ENCODE data around the gene RSKR. TPM values are rescaled to one million over a fixed set of nuclear protein-coding genes. Genes with fewer than 3 reads are reported as not detected.

Gene RSKR
- total and polyA plus RNA-seq, 2 donors (not counting 1 experiment from before 2014, with no cell fraction given), result 20.3 to 31.9 TPM

DNA sequence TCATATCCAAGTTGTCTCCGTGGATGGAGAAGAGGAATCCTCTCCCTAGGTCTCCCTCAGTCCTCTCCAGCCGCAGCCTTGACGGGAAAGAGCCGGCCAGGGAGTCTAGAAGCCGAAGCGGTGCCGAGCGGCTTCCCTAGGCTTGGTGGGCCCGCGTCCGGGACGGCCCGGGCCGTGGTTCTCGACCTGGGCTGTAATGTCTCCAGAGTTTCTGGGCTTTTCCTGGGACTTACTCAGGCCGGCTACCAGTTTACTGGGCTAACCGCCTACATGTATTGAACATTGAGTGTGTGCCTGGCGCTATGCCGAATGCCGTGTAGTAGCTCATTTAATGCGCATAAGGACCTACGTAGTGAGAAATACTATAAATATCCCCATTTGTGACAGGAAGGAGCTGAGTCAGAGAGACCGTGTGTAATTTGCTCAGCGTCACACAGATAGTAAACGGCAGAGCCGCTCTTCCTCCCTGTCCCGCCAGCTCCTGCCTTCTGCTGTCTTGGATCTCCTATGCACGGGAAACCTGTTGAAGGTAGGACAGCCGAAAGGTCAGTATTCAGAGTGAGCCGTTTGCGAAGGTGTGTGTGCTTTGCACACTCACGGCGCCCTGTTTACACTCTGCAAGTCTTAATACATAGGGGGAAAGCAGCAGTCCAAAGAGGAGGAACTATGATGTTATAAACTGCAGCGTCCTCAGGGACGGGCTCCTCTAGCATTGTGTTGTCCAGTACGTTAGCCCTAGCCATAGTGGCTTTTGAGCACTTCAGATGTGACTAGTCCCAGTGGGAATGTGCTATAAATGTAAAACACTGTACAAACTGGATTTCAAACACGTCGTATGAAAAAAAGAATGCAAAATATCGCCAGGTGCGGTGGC is 14.4 kb downstream of the RSKR start:
- ChIA-PET POLR2A (interaction anchor here (0.5 to 1.5 kb wide), 11 partner anchors 14 to 222 kb away, joined by 3 to 9 read pairs (median 3); partner anchors contain the start of genes ALDOC, BLTP2 and PIGS), CTCF (interaction anchor here (0.8 to 1.8 kb wide), 9 partner anchors 11 to 107 kb away, joined by 3 to 8 read pairs (median 4); partner anchors contain the start of gene PIGS)
- Histone ChIP-seq H3K36me3 (replicated peaks in 1 of 2; ENCODE audit: control extremely low read depth in 1 of 2, control insufficient read depth in 1 of 2, extremely low read depth in 1 of 2, insufficient read depth in 2 of 2, low read length in 1 of 2) (no peaks in the 10 kb centered on the region), H3K4me2 (replicated peaks; ENCODE audit: low read depth, low read length, poor library complexity, severe bottlenecking) (peak overlapping the region; percentile 95), H3K27me3 (replicated peaks in 1 of 4; ENCODE audit: control extremely low read depth in 1 of 4, control insufficient read depth in 3 of 4, insufficient read depth in 4 of 4, low read length in 3 of 4) (no peaks in the 10 kb centered on the region), H3K4me1 (ENCODE audit: control insufficient read depth in 2 of 2, insufficient read depth in 2 of 2, low read length in 2 of 2) (peaks cover 19% of the 10 kb centered on the region in 2 donors), H3K4me3 (ENCODE audit: control extremely low read depth in 1 of 5, extremely low read depth in 1 of 5, insufficient read depth in 1 of 5, low read depth in 2 of 5, low read length in 4 of 5) (peak overlapping the region; percentile 72 to 90 (median 79)), H4K20me1 (ENCODE audit: control insufficient read depth, insufficient read depth, low read length, poor library complexity, severe bottlenecking) (no peaks in the 10 kb centered on the region), H3K9ac (ENCODE audit: low read length) (peak overlapping the region; percentile 96), H2AFZ (ENCODE audit: insufficient read depth, low read depth, low read length, poor library complexity, severe bottlenecking) (peak overlapping the region; percentile 91), H3K79me2 (ENCODE audit: control insufficient read depth, insufficient read depth, low read length) (no peaks in the 10 kb centered on the region), H3K9me3 (ENCODE audit: control extremely low read depth in 1 of 3, control insufficient read depth in 2 of 3, insufficient read depth in 1 of 3, low read length in 2 of 3) (no peaks in the 10 kb centered on the region), H3K27ac (ENCODE audit: low read length in 2 of 2) (peak overlapping the region; percentile 95 to 98)
- peak overlapping the region; percentile 98 for H3K27ac Mint-ChIP-seq
- TF ChIP-seq, protein P1, sequence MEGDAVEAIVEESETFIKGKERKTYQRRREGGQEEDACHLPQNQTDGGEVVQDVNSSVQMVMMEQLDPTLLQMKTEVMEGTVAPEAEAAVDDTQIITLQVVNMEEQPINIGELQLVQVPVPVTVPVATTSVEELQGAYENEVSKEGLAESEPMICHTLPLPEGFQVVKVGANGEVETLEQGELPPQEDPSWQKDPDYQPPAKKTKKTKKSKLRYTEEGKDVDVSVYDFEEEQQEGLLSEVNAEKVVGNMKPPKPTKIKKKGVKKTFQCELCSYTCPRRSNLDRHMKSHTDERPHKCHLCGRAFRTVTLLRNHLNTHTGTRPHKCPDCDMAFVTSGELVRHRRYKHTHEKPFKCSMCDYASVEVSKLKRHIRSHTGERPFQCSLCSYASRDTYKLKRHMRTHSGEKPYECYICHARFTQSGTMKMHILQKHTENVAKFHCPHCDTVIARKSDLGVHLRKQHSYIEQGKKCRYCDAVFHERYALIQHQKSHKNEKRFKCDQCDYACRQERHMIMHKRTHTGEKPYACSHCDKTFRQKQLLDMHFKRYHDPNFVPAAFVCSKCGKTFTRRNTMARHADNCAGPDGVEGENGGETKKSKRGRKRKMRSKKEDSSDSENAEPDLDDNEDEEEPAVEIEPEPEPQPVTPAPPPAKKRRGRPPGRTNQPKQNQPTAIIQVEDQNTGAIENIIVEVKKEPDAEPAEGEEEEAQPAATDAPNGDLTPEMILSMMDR (IDR thresholded peaks at IDR 0.05), result no peak
- no peak for TF ChIP-seq EZH2 (IDR thresholded peaks at IDR 0.05; ENCODE audit: borderline replicate concordance, insufficient read depth, low read depth, low read length, poor library complexity, severe bottlenecking)
- intact Hi-C loops (cut with micrococcal nuclease), result loop anchor here (1.0 kb wide), 6 partner anchors 22 to 63 kb away; partner anchors contain the start of genes BLTP2, PIGS, SUPT6H and UNC119
- ATAC-seq (ENCODE audit: low read depth) (peak; percentile 46), DNase-seq (peak; percentile 77)
- no peaks in the 10 kb centered on the region for H3K9me3 Mint-ChIP-seq (ENCODE audit: insufficient read depth)
- H3K4me1 Mint-ChIP-seq, result peaks cover 24% of the 10 kb centered on the region
- no peaks in the 10 kb centered on the region for H3K27me3 Mint-ChIP-seq
- peak overlapping the region; percentile 98 for H3K4me3 Mint-ChIP-seq
- WGBS (ENCODE audit: insufficient coverage), result 8% methylated on average over 38 of the region's 40 CpGs

Data from B cell (primary cell).